GM12878 (cell line): ENCODE data around the gene HCCS. TPM values are rescaled to one million over a fixed set of nuclear protein-coding genes. Genes with fewer than 3 reads are reported as not detected.

Source experiments
- EED ChIP-seq: sonication (generic); IDR thresholded peaks from 2 replicates; pipeline ENCODE4 v1.6.1; 2016; ENCODE audit warnings: antibody characterized with exemption, low read depth
- GABPA ChIP-seq: IDR thresholded peaks from 2 replicates; pipeline ENCODE4 v1.6.1; 2014; ENCODE audit warnings: antibody characterized with exemption, low read depth, mild to moderate bottlenecking, inconsistent platforms
- IKZF1 ChIP-seq: fragments of 450-650 bp; conservative IDR thresholded peaks from 2 replicates; pipeline ENCODE4 v1.6.1; 2017; ENCODE audit warnings: antibody characterized with exemption, mild to moderate bottlenecking
- IKZF2 ChIP-seq, 2 experiments: fragments of 450-650 bp; IDR thresholded peaks; 2 replicates each; pipeline ENCODE4 v1.6.1; 2017; ENCODE audit warnings: mild to moderate bottlenecking in 2 of 2, moderate library complexity in 2 of 2
- SPI1 ChIP-seq: IDR thresholded peaks from 2 replicates; pipeline ENCODE4 v1.6.1; 2011; ENCODE audit warnings: low read depth, mild to moderate bottlenecking, low read length, moderate library complexity, borderline replicate concordance; ENCODE audit not compliant: insufficient read depth
- ZNF24 ChIP-seq: fragments of 450-650 bp; IDR thresholded peaks from 2 replicates; pipeline ENCODE4 v1.6.1; 2017; ENCODE audit warnings: antibody characterized with exemption, mild to moderate bottlenecking
- polyA plus RNA-seq, 11 experiments: library from polyadenylated mRNA; depleted of rRNA in 4 of 11; unstranded in 6 of 11; stranded (reverse) in 5 of 11; fragments of >200 nt; fragmentation: Nextera tagmentation in 4 of 11; fragmentation: Illumina TruSeq in 1 of 11; extraction: Ambion mirVana in 4 of 11; extraction: Trizol in 1 of 11; gene quantifications; 1 replicate in 1 of 11; 2 replicates in 10 of 11; pipeline versions ENCODE4 v1.2.1 to v1.2.3, GENCODE V29; 2011 to 2016; ENCODE audit warnings: inconsistent platforms in 2 of 11, missing spikeins in 2 of 11, low read depth in 1 of 11
- total RNA-seq, 4 experiments: library from RNA; depleted of rRNA in 3 of 4; stranded (reverse); fragments of >200 nt in 3 of 4; fragmentation: Illumina TruSeq in 1 of 4; extraction: Trizol in 1 of 4; gene quantifications; 2 replicates each; pipeline versions ENCODE4 v1.2.1 to v1.2.3, GENCODE V29; 2013 to 2021
- TF ChIP-seq, protein P1 (sequence below): IDR thresholded peaks from 2 replicates; pipeline ENCODE4 v1.6.1; 2011; ENCODE audit warnings: borderline replicate concordance, low read depth, mild to moderate bottlenecking, moderate library complexity, low read length; ENCODE audit not compliant: insufficient read depth, poor library complexity, severe bottlenecking
- TF ChIP-seq, protein P2 (sequence below): IDR thresholded peaks from 2 replicates; pipeline ENCODE4 v1.6.1; 2011; ENCODE audit warnings: mild to moderate bottlenecking, low read depth, low read length, moderate library complexity; ENCODE audit not compliant: insufficient replicate concordance
- TF ChIP-seq, protein P3 (sequence below): fragments of 450-650 bp; IDR thresholded peaks from 2 replicates; pipeline ENCODE4 v1.6.1; 2017; ENCODE audit warnings: low read depth, mild to moderate bottlenecking, moderate library complexity
- TF ChIP-seq, protein P4 (sequence below): fragments of 450-650 bp; formaldehyde crosslinking; IDR thresholded peaks from 2 replicates; pipeline ENCODE4 v1.4.0; 2022; ENCODE audit warnings: mild to moderate bottlenecking, moderate library complexity
- TF ChIP-seq, protein P5 (sequence below): fragments of 450-650 bp; IDR thresholded peaks from 2 replicates; pipeline ENCODE4 v1.6.1; 2016; ENCODE audit warnings: mild to moderate bottlenecking
- TF ChIP-seq, protein P6 (sequence below): fragments of 450-650 bp; IDR thresholded peaks from 2 replicates; pipeline ENCODE4 v1.6.1; 2018; ENCODE audit warnings: borderline replicate concordance, mild to moderate bottlenecking; ENCODE audit not compliant: partially characterized antibody

The HCCS gene
- total and polyA plus RNA-seq, 10 of the 15 experiments (the other 5 are each of a cell fraction or from before 2014, with no cell fraction given), result 11.8 to 69.6 (median 36.9) TPM

DNA sequence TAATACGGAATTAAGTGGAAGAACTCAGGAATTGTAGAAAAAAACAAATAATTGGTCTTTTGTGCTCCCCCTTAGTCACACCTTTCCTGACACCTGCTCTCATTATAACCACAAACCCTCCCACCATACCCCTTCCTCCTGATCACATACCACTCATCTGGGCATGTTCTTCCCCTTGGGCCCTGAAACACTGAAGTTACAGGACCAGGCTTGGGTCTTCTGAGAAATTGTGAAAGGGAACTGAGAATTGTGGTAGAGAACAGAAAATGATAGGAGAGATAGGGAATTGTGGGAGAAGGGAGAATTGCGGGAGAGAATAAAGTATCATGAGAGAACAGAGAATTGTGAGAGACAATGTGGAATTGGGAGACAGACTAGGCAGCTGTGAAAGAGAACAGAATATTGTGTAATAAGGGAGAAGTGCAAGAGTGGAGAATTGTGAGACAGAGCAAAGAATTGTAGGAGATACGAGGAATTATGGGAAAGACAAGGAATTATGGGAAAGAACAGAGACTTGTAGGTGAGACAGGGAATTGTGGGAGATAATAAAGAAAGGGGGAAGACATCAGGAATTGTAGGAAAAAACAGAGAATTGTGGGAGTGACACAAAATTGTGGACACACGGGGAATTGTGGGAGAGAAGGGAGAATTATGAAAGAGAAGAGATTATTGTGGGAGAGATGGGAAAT lies 2.7 kb upstream of the HCCS start (continued):
- TF ChIP-seq, protein P1, sequence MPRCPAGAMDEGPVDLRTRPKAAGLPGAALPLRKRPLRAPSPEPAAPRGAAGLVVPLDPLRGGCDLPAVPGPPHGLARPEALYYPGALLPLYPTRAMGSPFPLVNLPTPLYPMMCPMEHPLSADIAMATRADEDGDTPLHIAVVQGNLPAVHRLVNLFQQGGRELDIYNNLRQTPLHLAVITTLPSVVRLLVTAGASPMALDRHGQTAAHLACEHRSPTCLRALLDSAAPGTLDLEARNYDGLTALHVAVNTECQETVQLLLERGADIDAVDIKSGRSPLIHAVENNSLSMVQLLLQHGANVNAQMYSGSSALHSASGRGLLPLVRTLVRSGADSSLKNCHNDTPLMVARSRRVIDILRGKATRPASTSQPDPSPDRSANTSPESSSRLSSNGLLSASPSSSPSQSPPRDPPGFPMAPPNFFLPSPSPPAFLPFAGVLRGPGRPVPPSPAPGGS, result no peak
- peak; percentile 59; the same call in 1 of the 2 replicates for TF ChIP-seq SPI1
- TF ChIP-seq EED, result peak; percentile 50; the same call in 1 of the 2 replicates
- TF ChIP-seq, protein P2, sequence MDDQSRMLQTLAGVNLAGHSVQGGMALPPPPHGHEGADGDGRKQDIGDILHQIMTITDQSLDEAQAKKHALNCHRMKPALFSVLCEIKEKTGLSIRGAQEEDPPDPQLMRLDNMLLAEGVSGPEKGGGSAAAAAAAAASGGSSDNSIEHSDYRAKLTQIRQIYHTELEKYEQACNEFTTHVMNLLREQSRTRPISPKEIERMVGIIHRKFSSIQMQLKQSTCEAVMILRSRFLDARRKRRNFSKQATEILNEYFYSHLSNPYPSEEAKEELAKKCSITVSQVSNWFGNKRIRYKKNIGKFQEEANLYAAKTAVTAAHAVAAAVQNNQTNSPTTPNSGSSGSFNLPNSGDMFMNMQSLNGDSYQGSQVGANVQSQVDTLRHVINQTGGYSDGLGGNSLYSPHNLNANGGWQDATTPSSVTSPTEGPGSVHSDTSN, result no peak
- TF ChIP-seq, protein P3, sequence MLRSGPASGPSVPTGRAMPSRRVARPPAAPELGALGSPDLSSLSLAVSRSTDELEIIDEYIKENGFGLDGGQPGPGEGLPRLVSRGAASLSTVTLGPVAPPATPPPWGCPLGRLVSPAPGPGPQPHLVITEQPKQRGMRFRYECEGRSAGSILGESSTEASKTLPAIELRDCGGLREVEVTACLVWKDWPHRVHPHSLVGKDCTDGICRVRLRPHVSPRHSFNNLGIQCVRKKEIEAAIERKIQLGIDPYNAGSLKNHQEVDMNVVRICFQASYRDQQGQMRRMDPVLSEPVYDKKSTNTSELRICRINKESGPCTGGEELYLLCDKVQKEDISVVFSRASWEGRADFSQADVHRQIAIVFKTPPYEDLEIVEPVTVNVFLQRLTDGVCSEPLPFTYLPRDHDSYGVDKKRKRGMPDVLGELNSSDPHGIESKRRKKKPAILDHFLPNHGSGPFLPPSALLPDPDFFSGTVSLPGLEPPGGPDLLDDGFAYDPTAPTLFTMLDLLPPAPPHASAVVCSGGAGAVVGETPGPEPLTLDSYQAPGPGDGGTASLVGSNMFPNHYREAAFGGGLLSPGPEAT, result peak; percentile 76
- TF ChIP-seq, protein P4, sequence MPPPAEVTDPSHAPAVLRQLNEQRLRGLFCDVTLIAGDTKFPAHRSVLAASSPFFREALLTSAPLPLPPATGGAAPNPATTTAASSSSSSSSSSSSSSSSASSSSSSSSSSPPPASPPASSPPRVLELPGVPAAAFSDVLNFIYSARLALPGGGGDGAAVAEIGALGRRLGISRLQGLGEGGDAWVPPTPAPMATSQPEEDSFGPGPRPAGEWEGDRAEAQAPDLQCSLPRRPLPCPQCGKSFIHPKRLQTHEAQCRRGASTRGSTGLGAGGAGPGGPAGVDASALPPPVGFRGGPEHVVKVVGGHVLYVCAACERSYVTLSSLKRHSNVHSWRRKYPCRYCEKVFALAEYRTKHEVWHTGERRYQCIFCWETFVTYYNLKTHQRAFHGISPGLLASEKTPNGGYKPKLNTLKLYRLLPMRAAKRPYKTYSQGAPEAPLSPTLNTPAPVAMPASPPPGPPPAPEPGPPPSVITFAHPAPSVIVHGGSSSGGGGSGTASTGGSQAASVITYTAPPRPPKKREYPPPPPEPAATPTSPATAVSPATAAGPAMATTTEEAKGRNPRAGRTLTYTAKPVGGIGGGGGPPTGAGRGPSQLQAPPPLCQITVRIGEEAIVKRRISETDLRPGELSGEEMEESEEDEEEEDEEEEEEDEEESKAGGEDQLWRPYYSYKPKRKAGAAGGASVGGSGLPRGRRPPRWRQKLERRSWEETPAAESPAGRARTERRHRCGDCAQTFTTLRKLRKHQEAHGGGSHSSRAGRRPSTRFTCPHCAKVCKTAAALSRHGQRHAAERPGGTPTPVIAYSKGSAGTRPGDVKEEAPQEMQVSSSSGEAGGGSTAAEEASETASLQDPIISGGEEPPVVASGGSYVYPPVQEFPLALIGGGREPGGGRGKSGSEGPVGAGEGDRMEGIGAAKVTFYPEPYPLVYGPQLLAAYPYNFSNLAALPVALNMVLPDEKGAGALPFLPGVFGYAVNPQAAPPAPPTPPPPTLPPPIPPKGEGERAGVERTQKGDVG (CRISPR knock-in tag), result no peak
- TF ChIP-seq, protein P5, sequence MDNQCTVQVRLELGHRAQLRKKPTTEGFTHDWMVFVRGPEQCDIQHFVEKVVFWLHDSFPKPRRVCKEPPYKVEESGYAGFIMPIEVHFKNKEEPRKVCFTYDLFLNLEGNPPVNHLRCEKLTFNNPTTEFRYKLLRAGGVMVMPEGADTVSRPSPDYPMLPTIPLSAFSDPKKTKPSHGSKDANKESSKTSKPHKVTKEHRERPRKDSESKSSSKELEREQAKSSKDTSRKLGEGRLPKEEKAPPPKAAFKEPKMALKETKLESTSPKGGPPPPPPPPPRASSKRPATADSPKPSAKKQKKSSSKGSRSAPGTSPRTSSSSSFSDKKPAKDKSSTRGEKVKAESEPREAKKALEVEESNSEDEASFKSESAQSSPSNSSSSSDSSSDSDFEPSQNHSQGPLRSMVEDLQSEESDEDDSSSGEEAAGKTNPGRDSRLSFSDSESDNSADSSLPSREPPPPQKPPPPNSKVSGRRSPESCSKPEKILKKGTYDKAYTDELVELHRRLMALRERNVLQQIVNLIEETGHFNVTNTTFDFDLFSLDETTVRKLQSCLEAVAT, result no peak
- no peak for TF ChIP-seq GABPA
- TF ChIP-seq IKZF1, result peak; percentile 80
- TF ChIP-seq, protein P6, sequence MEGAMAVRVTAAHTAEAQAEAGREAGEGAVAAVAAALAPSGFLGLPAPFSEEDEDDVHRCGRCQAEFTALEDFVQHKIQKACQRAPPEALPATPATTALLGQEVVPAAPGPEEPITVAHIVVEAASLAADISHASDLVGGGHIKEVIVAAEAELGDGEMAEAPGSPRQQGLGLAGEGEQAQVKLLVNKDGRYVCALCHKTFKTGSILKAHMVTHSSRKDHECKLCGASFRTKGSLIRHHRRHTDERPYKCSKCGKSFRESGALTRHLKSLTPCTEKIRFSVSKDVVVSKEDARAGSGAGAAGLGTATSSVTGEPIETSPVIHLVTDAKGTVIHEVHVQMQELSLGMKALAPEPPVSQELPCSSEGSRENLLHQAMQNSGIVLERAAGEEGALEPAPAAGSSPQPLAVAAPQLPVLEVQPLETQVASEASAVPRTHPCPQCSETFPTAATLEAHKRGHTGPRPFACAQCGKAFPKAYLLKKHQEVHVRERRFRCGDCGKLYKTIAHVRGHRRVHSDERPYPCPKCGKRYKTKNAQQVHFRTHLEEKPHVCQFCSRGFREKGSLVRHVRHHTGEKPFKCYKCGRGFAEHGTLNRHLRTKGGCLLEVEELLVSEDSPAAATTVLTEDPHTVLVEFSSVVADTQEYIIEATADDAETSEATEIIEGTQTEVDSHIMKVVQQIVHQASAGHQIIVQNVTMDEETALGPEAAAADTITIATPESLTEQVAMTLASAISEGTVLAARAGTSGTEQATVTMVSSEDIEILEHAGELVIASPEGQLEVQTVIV, result no peak
- TF ChIP-seq IKZF2 (IDR thresholded peaks at IDR 0.05), result peak; percentile 90 to 91
- no peak for TF ChIP-seq ZNF24
